ENCODE measurements around the gene IFT20. TPM values are rescaled to one million over a fixed set of nuclear protein-coding genes. Genes with fewer than 3 reads are reported as not detected.

Gene IFT20
- total and polyA plus RNA-seq, 2 experiments from 2014 or later, result 13.2 to 32.3 TPM

DNA sequence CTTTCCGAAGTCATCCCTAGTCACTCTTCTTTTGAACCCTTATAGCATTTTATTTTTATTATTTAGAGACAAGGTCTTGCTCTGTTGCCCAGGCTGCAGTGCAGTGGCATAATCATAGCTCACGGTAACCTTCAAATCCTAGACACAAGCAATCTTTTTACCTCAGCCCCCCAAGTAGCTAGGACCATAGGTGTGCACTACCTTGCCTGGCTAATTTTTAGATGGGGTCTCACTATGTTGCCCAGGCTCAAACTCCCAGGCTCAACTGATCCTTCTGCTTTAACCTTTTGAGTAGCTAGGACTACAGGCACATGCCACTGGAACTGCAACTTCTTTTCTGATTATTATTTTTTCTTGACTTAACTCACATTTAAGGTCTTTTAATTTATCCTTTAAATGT, 49.3 kb downstream of the IFT20 start (continued):
- TF ChIP-seq ETS1 (IDR thresholded peaks at IDR 0.05), result no peak
- no peak for TF ChIP-seq EZH2phosphoT487 (IDR thresholded peaks at IDR 0.05; ENCODE audit: unreplicated experiment)

DNA sequence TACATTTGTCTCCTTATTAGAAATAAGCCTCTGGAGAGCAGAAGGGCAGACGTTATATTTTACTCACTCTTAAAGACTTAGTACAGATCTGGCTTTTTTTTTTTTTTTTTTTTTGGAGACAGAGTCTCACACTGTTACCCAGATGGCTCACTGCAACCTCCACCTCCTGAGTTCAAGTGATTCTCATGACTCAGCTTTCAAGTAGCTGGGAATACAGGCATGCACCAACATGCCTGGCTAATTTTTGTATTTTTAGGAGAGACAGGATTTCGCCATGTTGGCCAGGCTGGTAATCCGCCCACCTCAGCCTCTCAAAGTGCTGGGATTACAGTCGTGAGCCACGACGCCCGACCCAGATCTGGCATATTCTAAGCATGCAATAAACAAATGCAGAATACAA, 52.7 kb downstream of the IFT20 start:
- peak overlapping the region; percentile 88 for H2AFZ ChIP-seq
- H3K27me3 ChIP-seq (ENCODE audit: insufficient read depth), result no peaks in the 10 kb centered on the region
- H3K4me2 ChIP-seq, result no peak overlapping the region
- H3K27ac ChIP-seq (ENCODE audit: low read depth), result no peak overlapping the region
- Mint-ChIP-seq H3K27me3 (ENCODE audit: insufficient read depth, low read depth, poor library complexity) (no peaks in the 10 kb centered on the region), H3K4me1 (peaks cover 7% of the 10 kb centered on the region; the same call in 2 of the 3 replicates), H3K4me3 (no peak overlapping the region), H3K36me3 (ENCODE audit: low read depth) (no peaks in the 10 kb centered on the region), H3K9me3 (no peaks in the 10 kb centered on the region), H3K27ac (peak overlapping the region; percentile 88)
- H4K20me1 ChIP-seq (replicated peaks; ENCODE audit: insufficient read depth), result no peaks in the 10 kb centered on the region
- H3K79me2 ChIP-seq (replicated peaks; ENCODE audit: insufficient read depth), result no peaks in the 10 kb centered on the region
- no peaks in the 10 kb centered on the region for H3K4me1 ChIP-seq (ENCODE audit: insufficient read depth)
- DNase-seq (ENCODE audit: low spot score), result no peak
- H3K4me3 ChIP-seq, result no peak overlapping the region
- no peaks in the 10 kb centered on the region for H3K36me3 ChIP-seq (ENCODE audit: insufficient read depth)
- H3K9me2 ChIP-seq (ENCODE audit: insufficient read depth), result no peaks in the 10 kb centered on the region
- ATAC-seq, result no peak
- no peaks in the 10 kb centered on the region for H3F3A ChIP-seq (replicated peaks; ENCODE audit: low read depth)
- no peak for TF ChIP-seq ZNF331 (CRISPR knock-in tag; IDR thresholded peaks at IDR 0.05; ENCODE audit: low read depth)
- no peak for TF ChIP-seq EZH2 (IDR thresholded peaks at IDR 0.05; ENCODE audit: low read depth, unreplicated experiment)
- TF ChIP-seq ETS1 (IDR thresholded peaks at IDR 0.05), result no peak
- TF ChIP-seq, protein P1, sequence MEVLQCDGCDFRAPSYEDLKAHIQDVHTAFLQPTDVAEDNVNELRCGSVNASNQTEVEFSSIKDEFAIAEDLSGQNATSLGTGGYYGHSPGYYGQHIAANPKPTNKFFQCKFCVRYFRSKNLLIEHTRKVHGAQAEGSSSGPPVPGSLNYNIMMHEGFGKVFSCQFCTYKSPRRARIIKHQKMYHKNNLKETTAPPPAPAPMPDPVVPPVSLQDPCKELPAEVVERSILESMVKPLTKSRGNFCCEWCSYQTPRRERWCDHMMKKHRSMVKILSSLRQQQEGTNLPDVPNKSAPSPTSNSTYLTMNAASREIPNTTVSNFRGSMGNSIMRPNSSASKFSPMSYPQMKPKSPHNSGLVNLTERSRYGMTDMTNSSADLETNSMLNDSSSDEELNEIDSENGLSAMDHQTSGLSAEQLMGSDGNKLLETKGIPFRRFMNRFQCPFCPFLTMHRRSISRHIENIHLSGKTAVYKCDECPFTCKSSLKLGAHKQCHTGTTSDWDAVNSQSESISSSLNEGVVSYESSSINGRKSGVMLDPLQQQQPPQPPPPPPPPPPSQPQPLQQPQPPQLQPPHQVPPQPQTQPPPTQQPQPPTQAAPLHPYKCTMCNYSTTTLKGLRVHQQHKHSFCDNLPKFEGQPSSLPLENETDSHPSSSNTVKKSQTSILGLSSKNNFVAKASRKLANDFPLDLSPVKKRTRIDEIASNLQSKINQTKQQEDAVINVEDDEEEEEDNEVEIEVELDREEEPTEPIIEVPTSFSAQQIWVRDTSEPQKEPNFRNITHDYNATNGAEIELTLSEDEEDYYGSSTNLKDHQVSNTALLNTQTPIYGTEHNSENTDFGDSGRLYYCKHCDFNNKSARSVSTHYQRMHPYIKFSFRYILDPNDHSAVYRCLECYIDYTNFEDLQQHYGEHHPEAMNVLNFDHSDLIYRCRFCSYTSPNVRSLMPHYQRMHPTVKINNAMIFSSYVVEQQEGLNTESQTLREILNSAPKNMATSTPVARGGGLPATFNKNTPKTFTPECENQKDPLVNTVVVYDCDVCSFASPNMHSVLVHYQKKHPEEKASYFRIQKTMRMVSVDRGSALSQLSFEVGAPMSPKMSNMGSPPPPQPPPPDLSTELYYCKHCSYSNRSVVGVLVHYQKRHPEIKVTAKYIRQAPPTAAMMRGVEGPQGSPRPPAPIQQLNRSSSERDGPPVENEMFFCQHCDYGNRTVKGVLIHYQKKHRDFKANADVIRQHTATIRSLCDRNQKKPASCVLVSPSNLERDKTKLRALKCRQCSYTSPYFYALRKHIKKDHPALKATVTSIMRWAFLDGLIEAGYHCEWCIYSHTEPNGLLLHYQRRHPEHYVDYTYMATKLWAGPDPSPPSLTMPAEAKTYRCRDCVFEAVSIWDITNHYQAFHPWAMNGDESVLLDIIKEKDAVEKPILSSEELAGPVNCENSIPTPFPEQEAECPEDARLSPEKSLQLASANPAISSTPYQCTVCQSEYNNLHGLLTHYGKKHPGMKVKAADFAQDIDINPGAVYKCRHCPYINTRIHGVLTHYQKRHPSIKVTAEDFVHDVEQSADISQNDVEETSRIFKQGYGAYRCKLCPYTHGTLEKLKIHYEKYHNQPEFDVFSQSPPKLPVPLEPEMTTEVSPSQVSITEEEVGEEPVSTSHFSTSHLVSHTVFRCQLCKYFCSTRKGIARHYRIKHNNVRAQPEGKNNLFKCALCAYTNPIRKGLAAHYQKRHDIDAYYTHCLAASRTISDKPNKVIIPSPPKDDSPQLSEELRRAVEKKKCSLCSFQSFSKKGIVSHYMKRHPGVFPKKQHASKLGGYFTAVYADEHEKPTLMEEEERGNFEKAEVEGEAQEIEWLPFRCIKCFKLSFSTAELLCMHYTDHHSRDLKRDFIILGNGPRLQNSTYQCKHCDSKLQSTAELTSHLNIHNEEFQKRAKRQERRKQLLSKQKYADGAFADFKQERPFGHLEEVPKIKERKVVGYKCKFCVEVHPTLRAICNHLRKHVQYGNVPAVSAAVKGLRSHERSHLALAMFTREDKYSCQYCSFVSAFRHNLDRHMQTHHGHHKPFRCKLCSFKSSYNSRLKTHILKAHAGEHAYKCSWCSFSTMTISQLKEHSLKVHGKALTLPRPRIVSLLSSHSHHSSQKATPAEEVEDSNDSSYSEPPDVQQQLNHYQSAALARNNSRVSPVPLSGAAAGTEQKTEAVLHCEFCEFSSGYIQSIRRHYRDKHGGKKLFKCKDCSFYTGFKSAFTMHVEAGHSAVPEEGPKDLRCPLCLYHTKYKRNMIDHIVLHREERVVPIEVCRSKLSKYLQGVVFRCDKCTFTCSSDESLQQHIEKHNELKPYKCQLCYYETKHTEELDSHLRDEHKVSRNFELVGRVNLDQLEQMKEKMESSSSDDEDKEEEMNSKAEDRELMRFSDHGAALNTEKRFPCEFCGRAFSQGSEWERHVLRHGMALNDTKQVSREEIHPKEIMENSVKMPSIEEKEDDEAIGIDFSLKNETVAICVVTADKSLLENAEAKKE (CRISPR knock-in tag; IDR thresholded peaks at IDR 0.05), result no peak
- TF ChIP-seq EZH2phosphoT487 (IDR thresholded peaks at IDR 0.05; ENCODE audit: unreplicated experiment), result no peak
- TF ChIP-seq, protein P2, sequence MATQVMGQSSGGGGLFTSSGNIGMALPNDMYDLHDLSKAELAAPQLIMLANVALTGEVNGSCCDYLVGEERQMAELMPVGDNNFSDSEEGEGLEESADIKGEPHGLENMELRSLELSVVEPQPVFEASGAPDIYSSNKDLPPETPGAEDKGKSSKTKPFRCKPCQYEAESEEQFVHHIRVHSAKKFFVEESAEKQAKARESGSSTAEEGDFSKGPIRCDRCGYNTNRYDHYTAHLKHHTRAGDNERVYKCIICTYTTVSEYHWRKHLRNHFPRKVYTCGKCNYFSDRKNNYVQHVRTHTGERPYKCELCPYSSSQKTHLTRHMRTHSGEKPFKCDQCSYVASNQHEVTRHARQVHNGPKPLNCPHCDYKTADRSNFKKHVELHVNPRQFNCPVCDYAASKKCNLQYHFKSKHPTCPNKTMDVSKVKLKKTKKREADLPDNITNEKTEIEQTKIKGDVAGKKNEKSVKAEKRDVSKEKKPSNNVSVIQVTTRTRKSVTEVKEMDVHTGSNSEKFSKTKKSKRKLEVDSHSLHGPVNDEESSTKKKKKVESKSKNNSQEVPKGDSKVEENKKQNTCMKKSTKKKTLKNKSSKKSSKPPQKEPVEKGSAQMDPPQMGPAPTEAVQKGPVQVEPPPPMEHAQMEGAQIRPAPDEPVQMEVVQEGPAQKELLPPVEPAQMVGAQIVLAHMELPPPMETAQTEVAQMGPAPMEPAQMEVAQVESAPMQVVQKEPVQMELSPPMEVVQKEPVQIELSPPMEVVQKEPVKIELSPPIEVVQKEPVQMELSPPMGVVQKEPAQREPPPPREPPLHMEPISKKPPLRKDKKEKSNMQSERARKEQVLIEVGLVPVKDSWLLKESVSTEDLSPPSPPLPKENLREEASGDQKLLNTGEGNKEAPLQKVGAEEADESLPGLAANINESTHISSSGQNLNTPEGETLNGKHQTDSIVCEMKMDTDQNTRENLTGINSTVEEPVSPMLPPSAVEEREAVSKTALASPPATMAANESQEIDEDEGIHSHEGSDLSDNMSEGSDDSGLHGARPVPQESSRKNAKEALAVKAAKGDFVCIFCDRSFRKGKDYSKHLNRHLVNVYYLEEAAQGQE (IDR thresholded peaks at IDR 0.05; ENCODE audit: unreplicated experiment), result no peak
- TF ChIP-seq NANOG (IDR thresholded peaks at IDR 0.05; ENCODE audit: borderline replicate concordance), result no peak
- TF ChIP-seq JUNB (IDR thresholded peaks at IDR 0.05; ENCODE audit: unreplicated experiment), result no peak
- TF ChIP-seq ZNF114 (CRISPR knock-in tag; IDR thresholded peaks at IDR 0.05), result no peak
- no peak for TF ChIP-seq CTCF (conservative IDR thresholded peaks at IDR 0.05; ENCODE audit: low read depth in 2 of 2)
- TF ChIP-seq STAT1 (IDR thresholded peaks at IDR 0.05; ENCODE audit: unreplicated experiment), result no peak
- TF ChIP-seq POLR2AphosphoS5 (IDR thresholded peaks at IDR 0.05; ENCODE audit: low read depth), result no peak

Data from GM23338 (cell line).